Measurements from ENCODE around the gene VAX1.
"Not testable (repeated sequence)": the region's sequence is repeated elsewhere in the genome, so short reads cannot be mapped to it uniquely, and the experiment has no call there.

The VAX1 gene

DNA sequence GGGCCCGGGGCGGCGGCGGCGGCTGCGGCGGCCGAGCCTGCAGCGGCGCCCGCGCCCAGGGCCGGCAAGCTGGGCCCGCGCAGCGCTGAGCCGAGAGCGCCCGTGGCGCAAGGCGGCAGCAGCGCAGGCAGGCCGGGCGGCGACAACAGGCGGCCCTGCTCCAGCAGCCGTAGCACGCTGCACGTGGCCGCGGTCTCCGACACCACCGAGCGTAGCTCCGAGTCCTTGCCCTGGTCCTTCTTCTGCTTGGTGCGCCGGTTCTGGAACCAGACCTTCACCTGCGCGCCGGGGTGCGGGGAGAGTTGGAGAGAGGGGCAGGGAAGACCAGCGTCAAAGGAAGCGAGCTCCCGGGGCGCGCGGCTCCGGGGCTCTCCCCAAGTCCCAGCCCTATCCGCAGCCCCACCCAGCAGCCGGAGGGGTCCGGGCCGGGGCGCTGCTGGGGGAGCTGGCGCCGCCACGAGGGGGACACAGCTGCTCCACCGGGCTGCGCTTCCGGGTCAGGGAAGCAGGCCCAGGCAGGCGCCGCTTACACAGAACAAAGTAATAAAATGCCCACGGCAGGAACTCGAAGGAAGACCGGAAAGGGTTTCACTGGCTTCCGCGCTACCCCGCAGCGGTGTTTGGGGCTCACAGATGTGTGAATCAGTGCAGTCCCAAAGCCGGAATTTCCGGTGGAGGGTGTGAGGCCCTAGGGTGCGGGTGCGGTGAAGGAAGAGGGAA is 3.6 kb downstream of the VAX1 start:
- no peak for DNase-seq (ENCODE audit: low read depth)

- no peak for DNase-seq (ENCODE audit: low read depth)
Observed at GRCh38 chr10:117134056-117134305, 4.1 kb downstream of the VAX1 start.

DNA sequence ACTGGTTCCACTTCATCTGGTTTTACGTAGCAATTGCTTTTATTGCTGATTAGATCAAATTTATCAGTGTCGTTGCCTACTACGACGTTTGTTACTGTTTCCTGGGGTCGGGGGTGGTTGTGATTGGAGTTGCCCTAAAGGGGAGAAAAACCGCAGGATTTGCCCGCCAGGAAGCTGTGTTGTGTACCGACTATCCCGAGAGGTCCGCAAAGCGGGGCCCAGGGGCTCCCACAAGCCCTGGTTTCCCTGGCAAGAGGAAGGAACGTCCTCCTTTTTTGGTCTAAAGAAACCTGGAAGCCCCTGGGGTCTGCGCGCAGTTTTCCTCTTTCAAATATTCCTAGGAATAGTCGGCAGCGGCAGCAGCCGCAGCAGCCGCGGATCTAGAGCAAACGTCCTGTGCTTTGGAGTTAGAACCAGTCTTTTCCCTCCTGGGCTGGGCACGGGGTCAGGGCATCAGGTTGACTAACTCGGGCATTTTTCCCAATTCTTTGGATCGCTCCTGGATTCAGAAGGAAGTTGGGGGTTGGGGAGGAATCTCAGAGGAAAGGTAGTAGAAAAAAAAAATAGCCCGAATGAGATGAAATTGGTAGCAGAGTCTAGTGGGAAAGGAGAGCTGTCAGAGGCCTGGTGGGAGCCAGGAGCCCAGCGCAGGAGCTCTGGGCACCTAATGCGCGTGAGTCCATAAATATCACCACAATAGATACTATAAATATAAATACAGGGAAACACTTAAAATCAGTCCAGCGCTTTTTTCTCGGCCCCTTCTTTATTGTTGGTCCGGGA is 4.6 kb downstream of the VAX1 start:
- DNase-seq (ENCODE audit: low read depth): no peak

- no peak for DNase-seq (ENCODE audit: low read depth)
Observed at GRCh38 chr10:117132751-117133231, 5.3 kb downstream of the VAX1 start.

DNA sequence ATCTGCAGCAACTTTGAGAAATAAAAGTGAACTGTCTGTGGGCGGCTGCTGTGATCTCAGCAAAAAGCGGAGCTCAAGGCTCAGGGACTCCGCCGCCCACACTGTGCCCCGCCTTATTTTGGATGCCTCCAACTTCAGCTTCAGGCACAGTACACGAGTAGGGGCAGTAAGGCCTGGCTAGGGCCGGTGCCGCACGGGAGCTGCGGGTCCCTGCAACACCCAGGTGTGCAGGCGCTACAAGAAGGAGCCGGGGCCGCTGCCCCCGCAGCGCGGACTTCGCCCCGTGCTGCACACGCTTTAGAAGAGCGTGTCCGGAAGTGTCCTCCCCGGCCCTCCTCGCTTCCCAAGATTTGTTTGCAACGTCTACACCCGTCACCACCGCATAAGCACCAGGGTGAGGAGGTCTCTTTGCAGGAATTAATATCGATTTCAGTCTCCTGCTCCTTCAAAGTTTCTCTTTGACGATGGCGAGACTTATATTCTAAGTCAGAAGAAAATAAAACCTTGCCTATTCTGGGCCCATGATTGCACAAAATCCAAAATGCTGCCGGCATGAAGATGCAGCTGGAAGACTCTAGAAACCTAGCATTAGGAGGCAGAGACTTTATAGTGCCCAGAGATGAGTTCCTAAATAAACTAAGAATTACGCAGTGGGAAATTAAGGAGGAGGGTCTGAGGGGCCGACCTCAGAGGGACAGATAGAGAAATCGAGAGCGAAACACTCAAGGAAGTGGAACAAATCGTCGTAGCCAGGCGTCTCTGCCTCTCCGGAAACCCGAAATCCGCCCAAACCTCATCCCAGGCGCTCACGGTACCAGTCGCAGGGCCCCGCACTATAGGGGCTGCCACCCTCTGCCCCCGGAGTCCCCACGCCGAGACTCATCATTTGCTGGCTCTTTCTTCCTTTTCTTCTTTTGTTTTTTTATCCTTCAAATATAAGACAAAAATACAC is 6.4 kb downstream of the VAX1 start:
- no peak for DNase-seq (ENCODE audit: low read depth)

DNA sequence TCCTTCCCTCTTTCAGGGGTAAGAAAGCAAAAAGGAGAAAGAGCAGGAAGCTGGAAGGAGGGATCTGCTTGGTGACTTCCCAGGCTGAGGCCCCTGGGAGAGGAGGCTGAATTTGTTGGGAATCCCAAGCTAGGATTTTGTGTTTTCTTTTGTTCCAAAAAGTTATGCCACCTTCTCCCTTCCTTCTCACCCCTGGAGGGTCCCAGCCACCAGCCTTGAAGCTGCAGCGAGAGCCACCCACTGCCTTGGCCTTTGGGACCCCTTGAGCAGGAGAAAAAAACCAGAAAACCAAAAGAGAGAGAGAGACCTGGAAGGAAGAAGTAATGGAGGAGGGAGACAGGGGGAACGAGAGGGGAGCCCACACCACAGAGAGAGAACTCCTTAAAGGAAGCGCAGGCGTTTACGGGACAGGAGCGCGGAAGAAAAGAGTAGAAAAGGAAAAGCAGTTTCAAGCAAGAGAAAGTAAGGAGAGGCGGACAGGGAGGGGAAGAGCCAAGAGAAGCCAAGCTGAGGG is 7.2 kb downstream of the VAX1 start:
- DNase-seq (ENCODE audit: low read depth): no peak

DNA sequence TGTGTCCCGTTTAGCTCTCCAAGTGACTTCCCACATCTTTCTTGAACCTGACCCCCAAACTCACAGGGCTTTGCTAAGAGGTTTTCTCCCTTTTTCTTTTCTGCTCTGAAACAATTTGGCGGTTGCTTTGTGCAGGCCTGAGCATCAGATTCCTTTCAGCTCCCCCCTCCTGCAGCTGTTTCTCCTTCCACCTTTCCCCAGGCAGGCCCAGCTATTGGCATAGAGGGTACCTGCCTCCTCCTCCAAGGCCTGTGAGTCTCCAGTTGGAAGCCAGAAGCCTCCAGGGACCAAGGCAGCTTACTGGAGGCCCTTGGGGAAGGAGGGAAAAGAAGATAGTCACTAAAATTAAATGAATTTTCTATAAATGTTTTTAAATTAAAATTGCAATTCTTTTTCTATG is 7.7 kb downstream of the VAX1 start:
- no peak for DNase-seq (ENCODE audit: low read depth)

GRCh38 chr10:117126645-117127044 is 11.4 kb downstream of the VAX1 start:
- DNase-seq (ENCODE audit: low read depth): not testable (repeated sequence)

GRCh38 chr10:117126034-117126433 is 12.0 kb downstream of the VAX1 start:
- DNase-seq (ENCODE audit: low read depth): no peak

DNA sequence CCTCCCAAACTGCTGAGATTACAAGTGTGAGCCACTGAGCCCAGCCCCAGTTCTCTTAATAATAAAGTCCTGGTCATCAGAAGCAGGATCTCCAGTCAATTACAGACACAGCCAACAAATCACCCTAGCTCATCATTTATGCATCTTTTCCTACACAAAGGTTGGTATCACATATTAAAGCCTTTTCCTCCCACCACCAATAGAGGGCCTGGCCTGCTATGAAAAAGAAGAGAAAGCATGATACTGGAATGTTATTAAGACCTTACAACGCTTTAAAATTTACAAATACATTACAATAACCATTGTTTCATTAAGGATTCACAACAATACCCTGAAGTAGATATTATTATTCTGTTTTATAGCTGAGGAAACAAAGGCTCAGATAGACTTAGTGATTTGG is 25.9 kb downstream of the VAX1 start:
- DNase-seq (ENCODE audit: low read depth): no peak

- no peak for DNase-seq (ENCODE audit: low read depth)
Observed at GRCh38 chr10:117107238-117107637, 30.8 kb downstream of the VAX1 start.

- no peak for DNase-seq (ENCODE audit: low read depth)
Observed at GRCh38 chr10:117096599-117097201, 41.4 kb downstream of the VAX1 start.

DNA sequence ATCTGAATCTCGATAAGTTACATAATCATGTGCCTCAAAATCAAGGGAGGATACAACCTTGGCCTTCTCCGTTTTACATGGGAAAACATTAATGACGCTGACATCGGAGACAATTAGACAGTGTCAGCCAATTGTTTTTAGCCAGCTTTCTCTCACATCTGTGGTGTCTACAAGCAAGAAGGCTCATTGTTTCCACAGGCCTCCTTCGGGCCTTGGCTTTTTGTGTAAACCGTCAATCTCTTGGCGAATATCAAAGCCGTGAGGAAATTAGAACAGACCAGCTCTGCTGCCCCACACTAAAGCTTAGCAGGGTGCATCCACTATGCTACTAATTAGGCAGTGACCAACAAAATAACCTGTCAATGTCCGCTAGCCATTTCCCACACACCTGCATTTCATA is 43.2 kb downstream of the VAX1 start:
- DNase-seq (ENCODE audit: low read depth): no peak

GRCh38 chr10:117092386-117092785 is 45.7 kb downstream of the VAX1 start:
- no peak for DNase-seq (ENCODE audit: low read depth)

DNA sequence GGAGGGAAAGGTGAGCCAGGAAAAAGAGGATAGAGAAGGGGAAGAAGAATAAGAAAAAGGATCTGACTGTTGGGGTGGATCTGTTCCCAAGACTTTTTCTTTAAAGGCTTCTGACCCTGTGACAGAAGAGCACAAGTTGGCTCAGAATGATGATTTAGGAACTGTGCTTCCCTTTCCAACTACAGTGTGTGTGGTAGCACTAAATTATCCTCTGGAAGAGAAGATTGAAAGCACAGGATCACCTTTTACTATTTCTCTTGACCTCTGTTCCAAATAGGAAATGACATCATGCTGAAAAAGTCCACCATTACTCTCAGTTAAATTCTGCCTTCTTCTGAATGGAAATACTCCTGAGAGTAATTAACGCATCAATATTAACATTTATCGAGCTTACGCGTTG is 47.2 kb downstream of the VAX1 start:
- no peak for DNase-seq (ENCODE audit: low read depth)

DNA sequence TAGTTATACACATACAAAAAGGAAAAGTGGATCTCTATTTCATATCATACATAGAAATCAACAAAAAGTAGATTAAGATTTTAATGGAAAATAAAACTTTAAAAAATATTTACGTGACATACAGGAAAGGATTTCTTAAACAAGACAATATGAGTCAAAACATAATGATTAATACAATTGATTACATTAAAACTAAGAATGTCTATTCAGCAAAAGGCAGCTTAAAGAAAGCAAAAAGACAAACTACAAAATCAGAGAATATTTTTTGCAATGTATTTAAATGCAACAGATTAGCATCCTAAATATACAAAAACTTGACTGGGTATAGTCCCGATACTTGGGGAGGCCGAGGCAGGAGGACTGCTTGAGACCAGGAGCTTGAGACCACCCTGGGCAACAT is 50.5 kb downstream of the VAX1 start:
- no peak for DNase-seq (ENCODE audit: low read depth)

GRCh38 chr10:117086546-117086945 is 51.5 kb downstream of the VAX1 start:
- no peak for DNase-seq (ENCODE audit: low read depth)

DNA sequence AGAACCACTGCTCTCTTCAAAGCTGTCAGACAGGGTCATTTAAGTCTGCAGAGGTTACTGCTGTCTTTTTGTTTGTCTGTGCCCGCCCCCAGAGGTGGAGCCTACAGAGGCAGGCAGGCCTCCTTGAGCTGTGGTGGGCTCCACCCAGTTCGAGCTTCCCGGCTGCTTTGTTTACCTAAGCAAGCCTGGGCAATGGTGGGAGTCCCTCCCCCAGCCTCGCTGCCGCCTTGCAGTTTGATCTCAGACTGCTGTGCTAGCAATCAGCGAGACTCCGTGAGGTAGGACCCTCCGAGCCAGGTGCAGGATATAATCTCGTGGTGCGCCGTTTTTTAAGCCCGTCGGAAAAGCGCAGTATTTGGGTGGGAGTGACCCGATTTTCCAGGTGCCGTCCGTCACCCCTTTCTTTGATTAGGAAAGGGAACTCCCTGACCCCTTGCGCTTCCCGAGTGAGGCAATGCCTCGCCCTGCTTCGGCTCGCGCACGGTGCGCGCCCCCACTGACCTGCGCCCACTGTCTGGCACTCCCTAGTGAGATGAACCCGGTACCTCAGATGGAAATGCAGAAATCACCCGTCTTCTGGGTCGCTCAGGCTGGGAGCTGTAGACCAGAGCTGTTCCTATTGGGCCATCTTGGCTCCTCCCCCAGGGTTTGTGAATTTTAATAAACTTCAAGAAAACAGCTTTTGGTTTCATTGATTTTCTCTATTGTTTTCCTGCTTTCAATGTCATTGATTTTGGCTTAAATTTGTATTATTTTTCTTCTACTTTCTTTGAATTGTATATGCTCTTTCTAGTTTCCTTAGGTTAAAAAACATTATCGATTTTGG is 53.4 kb downstream of the VAX1 start:
- not testable (repeated sequence) for DNase-seq (ENCODE audit: low read depth)
